CD4-positive, alpha-beta T cell (primary cell): ENCODE measurements around the gene ATP2B2. TPM values are rescaled to one million over a fixed set of nuclear protein-coding genes. Genes with fewer than 3 reads are reported as not detected.
"Not testable (repeated sequence)": the region's sequence is repeated elsewhere in the genome, so short reads cannot be mapped to it uniquely, and the experiment has no call there.

Source experiments
- ATAC-seq: fragments of 200-7000 bp; cut with Tn5 transposase; one replicate; pipeline ENCODE4 v1.10.0; 2022; ENCODE audit warnings: mild to moderate bottlenecking; ENCODE audit not compliant: poor library complexity
- CTCF ChIA-PET: fragments of 350-600 bp; sonication (Branson Sonifier 250); formaldehyde crosslinking; loops from one replicate; lab custom pipeline; 2021; ENCODE audit warnings: antibody characterized with exemption, inconsistent platforms; lab: Charles Lee
- POLR2A ChIA-PET: fragments of 350-600 bp; sonication (Branson Sonifier 250); formaldehyde crosslinking; loops from one replicate; lab custom pipeline; 2021; ENCODE audit warnings: antibody characterized with exemption, inconsistent platforms; lab: Charles Lee
- DNase-seq, 14 experiments: peaks; one replicate each; pipeline ENCODE4 v3.0.0-alpha.2; 2013 to 2020; ENCODE audit warnings: mixed read lengths in 2 of 14
- H3K27ac ChIP-seq, 2 donors: one replicate each; pipeline versions ENCODE4 v1.5.1 to v1.7.0; 2013; ENCODE audit warnings: low read length in 2 of 2, low read depth in 1 of 2, mild to moderate bottlenecking in 1 of 2
- H3K27me3 ChIP-seq, 2 experiments: 1 replicate in 1 of 2; 2 replicates in 1 of 2; pipeline versions ENCODE4 v1.6.1 to v1.7.0; 2013; ENCODE audit warnings: low read length in 2 of 2, control low read depth in 1 of 2, mild to moderate bottlenecking in 1 of 2, moderate library complexity in 1 of 2; ENCODE audit not compliant: insufficient read depth in 2 of 2, control insufficient read depth in 1 of 2
- H3K36me3 ChIP-seq: one replicate; pipeline ENCODE4 v1.6.1; 2013; ENCODE audit warnings: low read length, control low read depth; ENCODE audit not compliant: insufficient read depth
- H3K4me1 ChIP-seq: one replicate; pipeline ENCODE4 v1.6.1; 2013; ENCODE audit warnings: low read length, control low read depth; ENCODE audit not compliant: insufficient read depth
- H3K4me3 ChIP-seq: one replicate; pipeline ENCODE4 v1.5.1; 2013; ENCODE audit warnings: mild to moderate bottlenecking, low read length, moderate library complexity
- H3K9me3 ChIP-seq, 2 experiments: 1 replicate in 1 of 2; 2 replicates in 1 of 2; pipeline versions ENCODE4 v1.6.1 to v1.7.0; 2013; ENCODE audit warnings: low read length in 2 of 2, mild to moderate bottlenecking in 2 of 2, control low read depth in 1 of 2, moderate library complexity in 1 of 2; ENCODE audit not compliant: control insufficient read depth in 1 of 2, insufficient read depth in 1 of 2
- H3K27ac Mint-ChIP-seq: one replicate; pipeline ENCODE4 v1.8.0; 2020; ENCODE audit warnings: mixed read lengths
- H3K27me3 Mint-ChIP-seq: one replicate; pipeline ENCODE4 v1.8.0; 2021; ENCODE audit warnings: mixed read lengths
- H3K36me3 Mint-ChIP-seq: one replicate; pipeline ENCODE4 v1.8.0; 2021; ENCODE audit warnings: low read depth, mixed read lengths
- H3K4me1 Mint-ChIP-seq: one replicate; pipeline ENCODE4 v1.8.0; 2021; ENCODE audit warnings: low read depth, mixed read lengths
- H3K4me3 Mint-ChIP-seq: one replicate; pipeline ENCODE4 v1.8.0; 2020; ENCODE audit warnings: mild to moderate bottlenecking, mixed read lengths
- H3K9me3 Mint-ChIP-seq: one replicate; pipeline ENCODE4 v1.8.0; 2020; ENCODE audit warnings: mixed read lengths
- CTCF ChIP-seq: fragments of 200-600 bp; IDR thresholded peaks from one replicate; pipeline ENCODE4 v1.8.0; 2022; ENCODE audit warnings: antibody characterized with exemption, mild to moderate bottlenecking
- intact Hi-C, 2 experiments: fragments of 100-400 bp; cut with DNase I in 1 of 2; cut with micrococcal nuclease in 1 of 2; formaldehyde crosslinking; loops; one replicate each; pipeline versions ENCODE4 v1.15.1 to v1.9.0; 2023 to 2025; cut with DNase I, micrococcal nuclease
- total RNA-seq, 174 experiments: library from RNA in 2 of 174; stranded (reverse) in 2 of 174; gene quantifications; one replicate each; pipeline ENCODE4 v1.2.3 and lab custom pipeline; 2021 to 2026

Gene ATP2B2
- total RNA-seq, 2 experiments from 2014 or later, result not detected

- ATAC-seq, result no peak
- peaks cover under 1% of the 10 kb centered on the region for H3K4me1 Mint-ChIP-seq
- no peaks in the 10 kb centered on the region for H3K9me3 Mint-ChIP-seq
- ChIA-PET CTCF (no interaction called here), POLR2A (no interaction called here)
- Histone ChIP-seq H3K9me3 (no peaks in the 10 kb centered on the region), H3K36me3 (no peaks in the 10 kb centered on the region), H3K27ac (no peak overlapping the region), H3K27me3 (no peaks in the 10 kb centered on the region), H3K4me1 (peaks cover 15% of the 10 kb centered on the region), H3K4me3 (no peak overlapping the region)
- H3K27ac Mint-ChIP-seq, result no peak overlapping the region
- no peaks in the 10 kb centered on the region for H3K27me3 Mint-ChIP-seq
- H3K36me3 Mint-ChIP-seq, result no peaks in the 10 kb centered on the region
- no peak overlapping the region for H3K4me3 Mint-ChIP-seq
- DNase-seq, result no peak
- intact Hi-C loops, result no loop called here
- TF ChIP-seq CTCF, result no peak
Measured at GRCh38 chr3:10384541-10385360, 120.6 kb downstream of the ATP2B2 start.

DNA sequence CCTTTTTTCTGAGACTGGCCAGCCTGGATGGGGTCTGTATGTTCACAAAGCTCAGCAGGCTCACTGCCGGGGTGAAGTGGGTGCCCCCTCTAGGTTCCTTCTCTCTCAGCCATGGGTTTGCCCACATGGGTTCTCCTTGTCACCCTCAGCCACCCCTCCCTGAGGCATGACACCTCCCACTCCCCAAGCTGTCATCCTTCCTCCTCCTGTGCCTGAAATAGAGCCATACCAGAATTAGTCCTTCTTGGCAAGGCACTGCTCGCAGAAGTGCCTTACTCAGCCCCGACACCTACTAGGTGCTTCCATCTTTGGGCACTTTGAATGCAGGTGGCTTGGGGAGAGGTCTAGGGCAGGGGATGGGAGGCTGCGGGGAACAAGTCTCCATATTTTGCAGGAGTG lies 121.5 kb downstream of the ATP2B2 start:
- DNase-seq, result no peak
- intact Hi-C loops, result no loop called here
- Mint-ChIP-seq H3K4me3 (no peak overlapping the region), H3K27ac (no peak overlapping the region), H3K36me3 (no peaks in the 10 kb centered on the region), H3K9me3 (no peaks in the 10 kb centered on the region), H3K4me1 (no peaks in the 10 kb centered on the region), H3K27me3 (no peaks in the 10 kb centered on the region)
- Histone ChIP-seq H3K36me3 (no peaks in the 10 kb centered on the region), H3K27me3 (no peaks in the 10 kb centered on the region), H3K9me3 (no peaks in the 10 kb centered on the region), H3K4me3 (no peak overlapping the region), H3K27ac (no peak overlapping the region), H3K4me1 (peaks cover 6% of the 10 kb centered on the region)
- ATAC-seq, result no peak
- ChIA-PET CTCF (no interaction called here), POLR2A (no interaction called here)
- TF ChIP-seq CTCF, result no peak

DNA sequence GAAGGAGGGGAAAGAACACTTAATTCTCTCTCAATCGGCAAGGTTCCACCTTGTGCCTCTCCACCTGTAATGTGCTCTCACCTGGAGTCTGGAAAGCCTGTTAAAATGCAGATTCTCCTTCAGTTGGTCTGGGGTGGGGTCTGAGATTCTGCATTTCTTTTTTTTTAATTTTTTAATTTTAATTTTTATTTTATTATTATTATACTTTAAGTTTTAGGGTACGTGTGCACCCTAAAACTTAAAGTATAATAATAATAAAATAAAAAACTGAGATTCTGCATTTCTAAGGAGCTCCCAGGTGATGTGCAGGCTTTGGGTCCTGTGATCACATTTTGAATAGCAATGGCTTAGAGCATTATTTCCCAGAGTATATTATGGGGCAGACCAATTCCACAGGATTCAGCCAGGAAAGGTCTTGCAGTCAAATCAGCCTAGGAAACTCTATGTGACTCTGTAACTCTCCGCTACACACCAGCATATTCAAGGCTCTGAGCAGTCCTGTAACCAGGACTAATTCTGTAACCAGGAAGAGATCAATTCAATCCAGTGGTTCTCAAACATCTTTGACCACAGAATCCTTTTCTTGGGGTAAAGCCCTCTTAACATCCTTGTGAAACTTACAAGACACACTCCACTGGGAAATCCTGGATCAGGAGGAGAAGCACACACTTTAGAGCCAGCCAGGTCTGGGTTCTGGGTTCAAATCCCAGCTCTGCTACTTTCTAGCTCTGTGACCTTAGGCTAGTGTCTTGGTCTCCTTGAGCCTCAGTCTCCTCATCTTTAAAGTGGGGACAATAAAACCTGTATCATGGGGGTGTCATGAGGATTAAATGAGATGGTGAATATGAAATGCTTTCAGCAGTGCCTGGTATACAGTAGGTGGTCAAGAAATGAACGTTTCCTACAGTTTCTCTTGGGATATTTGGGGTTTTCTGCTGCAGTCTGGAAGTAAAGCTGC lies 122.2 kb downstream of the ATP2B2 start:
- Mint-ChIP-seq H3K9me3 (no peaks in the 10 kb centered on the region), H3K4me1 (no peaks in the 10 kb centered on the region), H3K36me3 (no peaks in the 10 kb centered on the region), H3K4me3 (no peak overlapping the region), H3K27me3 (no peaks in the 10 kb centered on the region), H3K27ac (no peak overlapping the region)
- Histone ChIP-seq H3K27me3 (no peaks in the 10 kb centered on the region), H3K4me3 (no peak overlapping the region), H3K9me3 (peaks cover 0 to 3% of the 10 kb centered on the region in 2 experiments), H3K36me3 (no peaks in the 10 kb centered on the region), H3K27ac (no peak overlapping the region), H3K4me1 (peaks cover 4% of the 10 kb centered on the region)
- POLR2A ChIA-PET, result no interaction called here
- CTCF ChIA-PET, result no interaction called here
- ATAC-seq (no peak), DNase-seq (no peak)
- intact Hi-C loops, result no loop called here
- no peak for TF ChIP-seq CTCF

GRCh38 chr3:10382445-10382844 lies 122.9 kb downstream of the ATP2B2 start:
- H3K27me3 Mint-ChIP-seq, H3K4me1 Mint-ChIP-seq, H3K36me3 ChIP-seq, H3K36me3 Mint-ChIP-seq, H3K9me3 ChIP-seq, H3K27ac ChIP-seq, intact Hi-C loops, H3K4me1 ChIP-seq, H3K9me3 Mint-ChIP-seq, DNase-seq, POLR2A ChIA-PET, H3K4me3 ChIP-seq, H3K27me3 ChIP-seq, ATAC-seq, CTCF ChIA-PET, H3K4me3 Mint-ChIP-seq, H3K27ac Mint-ChIP-seq: not testable (repeated sequence)
